Activated naive CD4-positive, alpha-beta T cell treated with anti-CD3 and anti-CD28 coated beads, Interleukin-2, amount 10 ng/mL, durations not matched to agents 7 days and 5 days (primary cell): ENCODE data around the gene C1QTNF12.
"Not testable (repeated sequence)": the region's sequence is repeated elsewhere in the genome, so short reads cannot be mapped to it uniquely, and the experiment has no call there.

Experiments used
- CTCF ChIA-PET: fragments of 350-600 bp; sonication (Branson Sonifier 250); formaldehyde crosslinking; loops from one replicate; lab custom pipeline; 2021; ENCODE audit warnings: antibody characterized with exemption; lab: Charles Lee
- DNase-seq: peaks from one replicate; pipeline ENCODE4 v3.0.0-alpha.2; 2020
- H3K27ac Mint-ChIP-seq: one replicate; pipeline ENCODE4 v1.8.0; 2021; ENCODE audit warnings: mild to moderate bottlenecking, moderate library complexity, mixed read lengths
- H3K27me3 Mint-ChIP-seq: one replicate; pipeline ENCODE4 v1.8.0; 2021; ENCODE audit warnings: mild to moderate bottlenecking, mixed read lengths
- H3K36me3 Mint-ChIP-seq: one replicate; pipeline ENCODE4 v1.8.0; 2021; ENCODE audit warnings: mixed read lengths
- H3K4me1 Mint-ChIP-seq: one replicate; pipeline ENCODE4 v1.8.0; 2021; ENCODE audit warnings: mixed read lengths
- H3K4me3 Mint-ChIP-seq: one replicate; pipeline ENCODE4 v1.8.0; 2021; ENCODE audit warnings: mild to moderate bottlenecking, moderate library complexity, mixed read lengths
- H3K9me3 Mint-ChIP-seq: one replicate; pipeline ENCODE4 v1.8.0; 2021; ENCODE audit warnings: mixed read lengths

Gene C1QTNF12

DNA sequence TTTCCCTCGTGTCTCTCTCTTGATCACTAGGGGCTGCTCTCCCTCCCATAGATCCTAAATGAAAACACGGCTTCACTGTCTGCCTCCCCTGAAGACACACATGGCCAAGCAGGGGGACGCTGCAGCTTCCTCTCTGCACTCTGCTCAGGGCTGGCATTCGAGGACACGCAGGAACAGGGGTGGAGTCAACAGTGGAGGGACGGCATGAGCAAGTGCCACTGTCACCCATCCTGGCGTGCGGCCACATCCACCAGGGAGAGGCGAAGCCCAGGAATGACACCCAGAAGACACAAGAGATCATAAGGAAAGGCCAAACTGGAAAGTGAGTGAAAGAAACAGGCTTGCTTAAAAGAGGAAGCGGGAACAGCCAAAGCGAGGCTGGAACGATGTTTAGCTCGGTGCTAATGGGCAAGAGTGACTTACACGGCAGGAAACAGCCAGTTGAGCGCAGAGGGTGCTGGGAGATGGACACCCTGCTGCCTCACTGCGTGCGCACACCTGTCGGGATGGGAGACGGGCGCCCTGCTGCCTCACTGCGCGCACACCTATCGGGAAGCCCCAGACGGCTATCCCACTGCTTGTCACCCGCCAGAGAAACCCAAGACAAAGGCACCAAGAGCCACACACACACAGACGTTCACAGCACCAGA, 13.6 kb upstream of the C1QTNF12 start:
- H3K36me3 Mint-ChIP-seq, result peaks cover 44% of the 10 kb centered on the region
- H3K4me3 Mint-ChIP-seq, result no peak overlapping the region
- no peaks in the 10 kb centered on the region for H3K9me3 Mint-ChIP-seq
- H3K27ac Mint-ChIP-seq, result peak overlapping the region; percentile 3
- no peak for DNase-seq
- no peaks in the 10 kb centered on the region for H3K27me3 Mint-ChIP-seq
- peaks cover 16% of the 10 kb centered on the region for H3K4me1 Mint-ChIP-seq
- CTCF ChIA-PET, result interaction anchor here (1.1 kb wide), 1 partner anchor 22 kb away, joined by 3 read pairs; no protein-coding TSS in a partner anchor

DNA sequence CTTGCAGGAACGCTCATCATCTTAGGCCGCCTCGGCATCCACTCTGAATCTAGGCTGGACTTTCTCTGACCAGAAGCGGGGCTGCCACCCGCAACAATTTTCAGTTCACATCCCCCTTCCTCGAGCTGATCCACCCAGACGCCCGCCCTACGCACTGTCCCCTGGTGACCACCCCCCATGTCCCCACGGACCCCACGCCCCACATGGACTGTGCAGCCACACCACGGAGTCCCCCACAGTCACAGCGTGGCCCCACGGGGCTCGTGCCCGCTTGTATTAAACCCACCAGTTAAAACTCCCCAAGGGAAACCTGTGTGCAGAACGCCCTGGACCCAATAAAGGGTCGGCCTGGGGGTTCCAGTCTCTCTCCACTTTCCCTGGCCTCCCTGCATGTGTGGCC, 13.0 kb upstream of the C1QTNF12 start:
- peaks cover 16% of the 10 kb centered on the region for H3K4me1 Mint-ChIP-seq
- peaks cover 46% of the 10 kb centered on the region for H3K36me3 Mint-ChIP-seq
- H3K27me3 Mint-ChIP-seq, result no peaks in the 10 kb centered on the region
- DNase-seq, result no peak
- CTCF ChIA-PET, result no interaction called here
- no peaks in the 10 kb centered on the region for H3K9me3 Mint-ChIP-seq
- H3K27ac Mint-ChIP-seq, result peak overlapping the region; percentile 3
- H3K4me3 Mint-ChIP-seq, result no peak overlapping the region

DNA sequence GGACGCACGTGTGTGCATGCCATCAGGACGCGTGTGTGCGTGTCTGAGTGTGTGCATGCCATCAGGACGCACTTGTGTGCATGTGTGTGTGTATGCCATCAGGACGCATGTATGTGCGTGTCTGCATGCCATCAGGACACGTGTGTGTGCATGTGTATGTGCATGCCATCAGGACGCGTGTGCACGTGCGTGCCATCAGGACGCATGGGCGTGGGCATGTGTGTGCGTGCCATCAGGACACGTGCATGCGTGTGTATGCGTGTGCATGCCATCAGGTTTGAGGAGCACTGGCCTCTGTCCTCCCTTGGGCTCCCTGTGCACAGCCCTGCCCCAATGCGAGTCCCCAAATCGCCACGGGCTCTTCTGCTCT, 12.6 kb upstream of the C1QTNF12 start:
- no peaks in the 10 kb centered on the region for H3K27me3 Mint-ChIP-seq
- H3K36me3 Mint-ChIP-seq, result peaks cover 45% of the 10 kb centered on the region
- no peak for DNase-seq
- no peaks in the 10 kb centered on the region for H3K9me3 Mint-ChIP-seq
- CTCF ChIA-PET, result no interaction called here
- peaks cover 16% of the 10 kb centered on the region for H3K4me1 Mint-ChIP-seq
- H3K4me3 Mint-ChIP-seq, result no peak overlapping the region
- no peak overlapping the region for H3K27ac Mint-ChIP-seq

DNA sequence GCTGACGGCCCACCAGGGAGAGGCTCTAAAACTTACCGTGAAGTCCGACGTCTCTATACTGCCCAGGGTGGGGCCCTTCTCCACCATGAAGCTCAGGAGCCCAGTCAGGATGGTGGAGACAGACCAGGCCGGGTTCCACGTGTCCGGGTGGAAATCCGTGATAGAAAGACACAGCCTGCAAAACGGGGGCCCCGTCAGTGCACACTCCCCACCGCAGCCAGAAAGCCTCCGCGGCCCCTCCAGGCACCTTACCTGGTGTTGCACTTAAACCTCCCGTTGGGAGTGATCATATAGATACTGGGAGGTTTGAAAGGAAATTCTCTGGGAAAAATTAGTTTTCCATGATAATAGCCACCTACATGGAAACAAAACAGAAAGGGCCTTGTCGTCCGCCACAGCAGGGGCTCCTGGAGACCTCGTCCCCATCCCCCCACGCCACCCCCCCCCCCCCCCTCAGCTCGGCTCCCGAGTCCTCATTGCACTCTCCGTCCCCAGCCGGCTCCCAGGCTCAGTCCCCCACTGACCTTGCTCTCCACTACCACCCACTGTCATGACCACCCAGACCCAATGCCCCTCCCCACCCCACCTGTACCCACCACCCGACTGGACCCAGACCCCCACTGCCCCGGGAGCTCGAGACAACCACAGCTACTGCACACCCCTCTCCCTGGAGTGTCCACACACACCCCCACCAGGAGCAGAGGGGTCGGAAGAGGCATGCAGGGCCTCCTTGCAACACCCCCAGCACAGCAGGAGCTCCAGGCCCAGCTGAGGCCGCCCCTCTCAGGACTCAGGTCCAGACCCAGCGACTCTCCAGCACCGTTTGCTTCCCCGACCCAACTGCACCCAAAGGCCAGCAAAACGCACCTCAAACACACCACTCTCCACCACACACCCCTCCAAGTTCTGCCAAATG, 10.7 kb upstream of the C1QTNF12 start:
- Mint-ChIP-seq H3K36me3 (peaks cover 51% of the 10 kb centered on the region), H3K9me3 (no peaks in the 10 kb centered on the region), H3K4me3 (no peak overlapping the region), H3K27ac (no peak overlapping the region), H3K27me3 (no peaks in the 10 kb centered on the region), H3K4me1 (peaks cover 12% of the 10 kb centered on the region)
- CTCF ChIA-PET, result interaction anchor here (0.6 kb wide), 1 partner anchor 132 kb away, joined by 3 read pairs; no protein-coding TSS in a partner anchor
- no peak for DNase-seq

DNA sequence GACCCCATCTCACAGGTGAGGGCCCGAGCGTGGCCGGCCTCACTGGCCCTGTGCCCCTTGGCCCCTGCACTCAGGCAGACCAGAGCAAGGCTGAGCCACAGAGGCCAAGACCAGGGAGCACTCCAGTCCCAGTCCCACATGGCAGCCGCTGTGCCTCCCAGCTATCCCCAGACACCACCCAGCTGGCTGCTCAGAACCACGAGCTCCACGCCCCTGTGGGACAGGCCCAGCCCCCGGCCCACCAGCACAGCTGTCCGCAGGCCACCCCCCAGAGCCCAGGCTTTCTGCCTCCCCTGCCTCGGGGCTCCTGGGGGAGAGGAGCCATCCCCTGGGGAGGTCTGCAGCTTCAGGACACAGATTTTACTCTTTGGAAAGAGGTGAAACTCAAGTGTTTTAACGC, 9.1 kb upstream of the C1QTNF12 start:
- CTCF ChIA-PET, result no interaction called here
- DNase-seq, result no peak
- Mint-ChIP-seq H3K4me3 (no peak overlapping the region), H3K9me3 (no peaks in the 10 kb centered on the region), H3K4me1 (peaks cover 14% of the 10 kb centered on the region), H3K36me3 (peaks cover 50% of the 10 kb centered on the region), H3K27me3 (no peaks in the 10 kb centered on the region), H3K27ac (no peak overlapping the region)

DNA sequence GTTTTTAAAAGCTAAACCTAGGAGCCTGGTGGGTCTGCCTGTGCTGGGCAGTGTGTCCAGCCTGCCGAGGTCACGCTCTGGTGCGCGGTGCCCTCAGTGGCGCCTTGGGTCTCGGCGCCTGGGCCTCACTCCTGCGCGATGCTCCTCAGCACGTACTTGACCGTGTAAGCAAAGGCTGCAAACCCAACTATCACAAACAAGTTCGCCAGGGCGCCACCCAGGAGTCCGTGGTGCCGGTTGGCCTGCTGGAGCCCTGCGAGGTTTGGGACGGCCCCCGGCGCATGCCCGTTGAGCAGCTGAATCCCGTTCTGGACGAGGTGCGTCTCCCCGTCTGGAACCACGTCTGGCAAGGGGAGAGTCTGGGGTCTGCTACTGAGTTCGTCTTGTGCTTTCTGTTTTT, 8.6 kb upstream of the C1QTNF12 start:
- CTCF ChIA-PET, result no interaction called here
- no peaks in the 10 kb centered on the region for H3K27me3 Mint-ChIP-seq
- DNase-seq, result no peak
- peaks cover 45% of the 10 kb centered on the region for H3K36me3 Mint-ChIP-seq
- peaks cover 18% of the 10 kb centered on the region for H3K4me1 Mint-ChIP-seq
- no peaks in the 10 kb centered on the region for H3K9me3 Mint-ChIP-seq
- H3K4me3 Mint-ChIP-seq, result no peak overlapping the region
- H3K27ac Mint-ChIP-seq, result no peak overlapping the region

DNA sequence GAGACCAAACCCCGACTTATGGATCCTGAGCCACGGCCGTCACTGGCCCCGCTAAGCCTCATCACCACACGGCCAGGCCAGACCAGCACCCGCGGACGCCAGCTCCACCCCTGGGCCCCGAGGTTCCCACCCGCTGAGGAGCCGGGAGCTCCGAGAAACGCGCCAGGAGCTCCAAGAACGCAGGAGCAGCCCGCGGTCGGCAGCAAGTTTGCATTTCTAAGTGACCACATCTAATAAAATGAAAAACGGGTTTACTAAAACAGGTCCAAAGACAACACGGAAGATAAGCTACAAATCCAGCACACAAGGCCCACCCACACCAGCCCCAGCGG, 8.1 kb upstream of the C1QTNF12 start:
- Mint-ChIP-seq H3K4me1 (peaks cover 21% of the 10 kb centered on the region), H3K27me3 (no peaks in the 10 kb centered on the region), H3K36me3 (peaks cover 40% of the 10 kb centered on the region), H3K27ac (no peak overlapping the region), H3K4me3 (no peak overlapping the region), H3K9me3 (no peaks in the 10 kb centered on the region)
- no peak for DNase-seq
- CTCF ChIA-PET, result no interaction called here

DNA sequence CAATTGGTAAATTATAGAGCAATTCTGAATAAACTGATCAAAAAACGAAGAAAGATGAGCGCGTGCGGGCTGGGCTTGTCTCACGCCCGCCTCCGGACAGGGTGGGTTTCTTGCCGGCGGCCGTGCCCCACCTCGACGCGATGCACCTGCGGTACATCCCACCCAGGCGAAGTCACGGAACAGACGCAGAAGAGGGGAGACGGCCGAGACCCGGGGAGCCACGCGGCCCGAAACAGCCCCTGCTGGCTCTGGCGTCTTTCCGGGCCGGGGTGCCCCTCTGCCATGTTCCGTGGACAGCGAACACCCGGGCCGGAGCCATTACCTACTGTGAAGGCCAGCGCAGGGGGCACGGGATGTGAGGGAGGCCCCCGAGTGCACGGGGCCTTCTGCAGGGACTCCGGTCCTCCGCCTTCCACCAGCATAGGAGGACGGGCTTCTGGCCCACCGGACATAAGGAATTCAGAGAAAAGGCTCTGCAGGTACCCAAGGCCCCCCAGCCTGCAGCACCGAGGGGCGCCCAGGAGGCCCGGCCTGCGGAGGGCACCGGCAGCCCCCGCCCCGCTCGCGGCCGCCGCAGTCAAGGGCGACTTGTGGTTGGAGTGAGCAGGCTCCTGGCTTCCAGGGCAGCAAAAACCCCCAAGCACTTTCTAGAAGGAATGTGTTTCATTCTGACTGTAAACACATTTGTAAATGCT, 7.6 kb upstream of the C1QTNF12 start:
- DNase-seq, result no peak
- no peak overlapping the region for H3K27ac Mint-ChIP-seq
- H3K9me3 Mint-ChIP-seq, result no peaks in the 10 kb centered on the region
- H3K4me3 Mint-ChIP-seq, result no peak overlapping the region
- H3K4me1 Mint-ChIP-seq, result peaks cover 22% of the 10 kb centered on the region
- CTCF ChIA-PET, result no interaction called here
- H3K36me3 Mint-ChIP-seq, result peaks cover 36% of the 10 kb centered on the region
- no peaks in the 10 kb centered on the region for H3K27me3 Mint-ChIP-seq

DNA sequence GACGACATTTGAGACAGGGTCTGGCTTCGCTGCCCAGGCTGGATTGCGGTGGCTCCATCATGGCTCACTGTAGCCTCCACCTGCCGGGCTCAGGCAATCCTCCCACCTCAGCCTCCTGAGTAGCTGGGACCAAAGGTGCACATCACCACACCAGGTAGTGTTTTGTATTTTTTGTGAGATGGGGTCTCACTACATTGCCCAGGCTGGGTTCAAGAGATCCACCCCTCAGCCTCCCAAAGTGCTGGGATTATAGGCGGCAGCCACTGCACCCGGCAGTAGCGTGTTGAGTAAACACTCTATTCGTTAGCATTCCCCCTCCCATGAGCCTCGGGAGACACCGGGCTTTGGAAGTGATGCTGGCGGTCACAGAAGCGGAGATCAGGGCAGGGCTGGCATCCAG, 6.8 kb upstream of the C1QTNF12 start:
- CTCF ChIA-PET, result no interaction called here
- H3K27me3 Mint-ChIP-seq, result peaks cover under 1% of the 10 kb centered on the region
- H3K4me3 Mint-ChIP-seq, result no peak overlapping the region
- peaks cover 33% of the 10 kb centered on the region for H3K36me3 Mint-ChIP-seq
- peaks cover 22% of the 10 kb centered on the region for H3K4me1 Mint-ChIP-seq
- no peak for DNase-seq
- no peaks in the 10 kb centered on the region for H3K9me3 Mint-ChIP-seq
- no peak overlapping the region for H3K27ac Mint-ChIP-seq

DNA sequence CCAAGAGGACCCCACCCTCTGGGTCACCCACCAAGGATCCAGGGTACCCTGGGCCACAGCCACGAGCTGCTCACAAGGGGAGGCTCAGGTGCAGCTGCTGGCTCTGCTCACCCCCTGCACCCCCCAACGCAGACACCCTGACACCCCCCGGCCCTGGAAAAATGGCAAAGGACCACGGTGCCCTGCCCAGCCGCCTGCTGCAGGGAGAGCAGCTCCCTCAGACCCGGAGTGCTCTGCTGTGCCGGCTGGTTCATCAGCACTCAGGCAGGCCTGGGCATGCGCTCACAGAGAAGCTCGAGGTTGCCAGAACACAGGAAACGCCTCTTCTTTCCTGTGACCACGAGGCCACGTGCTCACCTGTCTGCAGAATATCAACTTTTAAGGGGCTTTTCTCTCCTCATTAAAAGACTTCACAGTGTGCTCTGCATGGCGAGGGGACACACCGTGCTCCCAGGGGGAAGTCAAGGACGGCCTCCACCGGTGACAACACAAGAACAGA, 4.3 kb upstream of the C1QTNF12 start:
- Mint-ChIP-seq H3K9me3 (no peaks in the 10 kb centered on the region), H3K27me3 (peaks cover 23% of the 10 kb centered on the region), H3K4me3 (peak overlapping the region; percentile 18), H3K36me3 (peaks cover 24% of the 10 kb centered on the region), H3K4me1 (peaks cover 19% of the 10 kb centered on the region), H3K27ac (peak overlapping the region; percentile 88)
- DNase-seq, result peak; percentile 84
- CTCF ChIA-PET, result interaction anchor here (1.0 to 2.4 kb wide), 4 partner anchors 16 to 129 kb away, joined by 3 to 26 read pairs (median 4); no protein-coding TSS in a partner anchor

DNA sequence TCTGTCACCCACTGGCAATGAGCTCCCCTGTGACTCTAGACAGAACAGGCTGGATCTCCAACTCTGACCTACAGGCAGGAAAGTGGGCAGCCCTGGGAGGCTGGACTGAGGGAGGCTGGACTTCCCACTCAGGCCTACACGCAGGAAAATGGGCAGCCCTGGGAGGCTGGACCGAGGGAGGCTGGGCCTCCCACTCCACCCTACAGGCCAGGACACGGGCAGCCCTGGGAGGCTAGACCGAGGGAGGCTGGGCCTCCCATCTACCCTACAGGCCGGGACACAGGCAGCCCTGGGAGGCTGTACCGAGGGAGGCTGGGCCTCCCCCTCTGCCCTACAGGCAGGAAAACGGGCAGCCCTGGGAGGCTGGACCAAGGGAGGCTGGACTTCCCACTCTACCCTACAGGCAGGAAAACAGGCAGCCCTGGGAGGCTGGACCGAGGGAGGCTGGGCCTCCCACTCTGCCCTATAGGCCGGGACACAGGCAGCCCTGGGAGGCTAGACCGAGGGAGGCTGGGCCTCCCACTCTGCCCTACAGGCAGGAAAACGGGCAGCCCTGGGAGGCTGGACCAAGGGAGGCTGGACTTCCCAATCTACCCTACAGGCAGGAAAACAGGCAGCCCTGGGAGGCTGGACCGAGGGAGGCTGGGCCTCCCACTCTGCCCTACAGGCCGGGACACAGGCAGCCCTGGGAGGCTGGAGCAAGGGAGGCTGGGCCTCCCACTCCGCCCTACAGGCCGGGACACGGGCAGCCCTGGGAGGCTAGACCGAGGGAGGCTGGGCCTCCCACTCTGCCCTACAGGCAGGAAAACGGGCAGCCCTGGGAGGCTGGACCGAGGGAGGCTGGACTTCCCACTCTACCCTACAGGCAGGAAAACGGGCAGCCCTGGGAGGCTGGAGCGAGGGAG, 1.7 kb upstream of the C1QTNF12 start:
- H3K9me3 Mint-ChIP-seq, H3K27ac Mint-ChIP-seq, DNase-seq, CTCF ChIA-PET, H3K4me3 Mint-ChIP-seq: not testable (repeated sequence)
- Mint-ChIP-seq H3K4me1 (peaks cover 19% of the 10 kb centered on the region), H3K36me3 (peaks cover 11% of the 10 kb centered on the region), H3K27me3 (peaks cover 37% of the 10 kb centered on the region)

DNA sequence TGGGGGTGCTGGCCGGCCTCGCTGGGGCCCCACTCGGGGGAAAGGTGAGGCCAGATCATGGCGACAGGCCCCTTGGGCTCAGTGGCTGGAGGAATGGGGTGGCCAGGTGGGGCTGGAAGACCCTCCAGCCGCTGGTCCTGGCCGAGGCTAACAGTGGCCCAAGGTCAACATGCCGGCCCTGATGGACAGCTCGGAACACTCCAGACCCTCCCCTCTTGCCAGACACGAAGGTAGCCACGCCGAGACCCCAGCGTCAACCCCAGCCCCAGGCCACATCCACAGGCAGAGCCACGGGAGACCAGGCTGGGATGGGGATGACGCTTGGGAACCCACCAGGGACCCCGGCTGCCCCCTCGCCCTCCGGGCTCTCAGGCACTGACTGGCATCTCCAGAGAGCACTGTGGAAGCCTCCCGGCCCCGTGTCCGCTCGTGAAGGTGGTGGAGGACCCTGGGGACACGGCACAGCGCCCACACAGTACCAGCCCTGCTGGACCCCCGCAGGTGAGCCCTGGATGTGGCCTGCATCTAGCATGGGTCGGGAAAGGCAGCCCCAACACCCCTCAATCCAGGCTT, 905 bp upstream of the C1QTNF12 start:
- Mint-ChIP-seq H3K9me3 (no peaks in the 10 kb centered on the region), H3K4me3 (no peak overlapping the region), H3K4me1 (peaks cover 19% of the 10 kb centered on the region), H3K27ac (no peak overlapping the region), H3K36me3 (peaks cover 4% of the 10 kb centered on the region), H3K27me3 (peaks cover 37% of the 10 kb centered on the region)
- CTCF ChIA-PET, result no interaction called here
- DNase-seq, result no peak

DNA sequence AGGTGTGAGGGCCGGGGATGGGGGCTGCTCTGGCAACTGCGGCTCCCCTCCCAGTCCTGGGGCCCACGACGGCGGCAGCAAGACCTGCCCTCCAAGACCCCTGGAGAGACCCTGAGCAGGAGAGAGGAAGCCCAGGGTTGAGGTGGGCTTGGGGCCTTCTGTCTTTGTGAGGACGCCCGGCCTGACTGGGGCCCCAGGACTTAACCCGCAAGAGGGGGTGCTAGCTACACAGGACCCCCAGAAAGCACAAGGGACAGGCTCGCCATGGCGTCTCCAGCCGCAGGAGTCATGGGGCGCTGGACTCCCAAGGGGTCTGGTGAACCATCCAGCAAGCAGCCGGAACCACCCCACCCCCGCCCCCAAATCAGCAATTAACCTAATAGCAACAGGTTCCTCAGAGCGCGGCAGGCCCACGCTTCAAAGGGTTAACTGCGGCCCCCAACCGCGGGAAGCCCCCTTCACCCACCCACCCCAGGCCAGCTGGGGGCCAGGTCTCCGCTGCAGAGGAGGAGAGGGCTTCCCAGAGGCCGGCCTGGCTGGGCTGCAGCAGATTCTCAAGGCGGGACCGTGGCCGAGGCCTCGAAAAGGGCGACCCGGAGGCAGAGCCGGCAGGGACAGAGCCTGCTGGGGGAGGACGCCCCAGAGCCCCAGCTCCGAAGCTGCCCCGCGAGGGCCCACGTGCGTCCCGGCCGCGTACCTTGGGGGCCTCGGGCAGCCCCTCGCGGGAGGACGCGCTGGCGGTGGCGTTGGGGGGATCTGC, 525 bp downstream of the C1QTNF12 start:
- Mint-ChIP-seq H3K4me1 (peaks cover 14% of the 10 kb centered on the region), H3K27ac (no peak overlapping the region), H3K9me3 (no peaks in the 10 kb centered on the region), H3K27me3 (peaks cover 37% of the 10 kb centered on the region), H3K4me3 (no peak overlapping the region), H3K36me3 (peaks cover under 1% of the 10 kb centered on the region)
- no peak for DNase-seq
- CTCF ChIA-PET, result no interaction called here
